ENCODE data around the gene CDKL5. TPM values are rescaled to one million over a fixed set of nuclear protein-coding genes. Genes with fewer than 3 reads are reported as not detected.

Gene CDKL5
- polyA plus RNA-seq, 4 donors: 11.9 to 18.1 (median 14.9) TPM

- no peak for DNase-seq (ENCODE audit: low read depth in 4 of 4, low spot score in 2 of 4)
Measured at GRCh38 chrX:18682979-18683387, 257.6 kb downstream of the CDKL5 start.

GRCh38 chrX:18687856-18688495 lies 262.6 kb downstream of the CDKL5 start:
- DNase-seq (ENCODE audit: low read depth in 4 of 4, low spot score in 2 of 4): no peak

- DNase-seq (ENCODE audit: low read depth in 4 of 4, low spot score in 2 of 4): no peak
Measured at GRCh38 chrX:18691431-18691830, 266.0 kb downstream of the CDKL5 start.

- no peak for DNase-seq (ENCODE audit: low read depth in 4 of 4, low spot score in 2 of 4)
Measured at GRCh38 chrX:18692541-18692940, 267.1 kb downstream of the CDKL5 start.

- no peak for DNase-seq (ENCODE audit: low read depth in 4 of 4, low spot score in 2 of 4)
Measured at GRCh38 chrX:18696653-18697052, 271.2 kb downstream of the CDKL5 start.

GRCh38 chrX:18698737-18699650 lies 273.6 kb downstream of the CDKL5 start:
- DNase-seq (ENCODE audit: low read depth in 4 of 4, low spot score in 2 of 4): no peak

- no peak for DNase-seq (ENCODE audit: low read depth in 4 of 4, low spot score in 2 of 4)
Measured at GRCh38 chrX:18701621-18702361, 276.4 kb downstream of the CDKL5 start.

DNA sequence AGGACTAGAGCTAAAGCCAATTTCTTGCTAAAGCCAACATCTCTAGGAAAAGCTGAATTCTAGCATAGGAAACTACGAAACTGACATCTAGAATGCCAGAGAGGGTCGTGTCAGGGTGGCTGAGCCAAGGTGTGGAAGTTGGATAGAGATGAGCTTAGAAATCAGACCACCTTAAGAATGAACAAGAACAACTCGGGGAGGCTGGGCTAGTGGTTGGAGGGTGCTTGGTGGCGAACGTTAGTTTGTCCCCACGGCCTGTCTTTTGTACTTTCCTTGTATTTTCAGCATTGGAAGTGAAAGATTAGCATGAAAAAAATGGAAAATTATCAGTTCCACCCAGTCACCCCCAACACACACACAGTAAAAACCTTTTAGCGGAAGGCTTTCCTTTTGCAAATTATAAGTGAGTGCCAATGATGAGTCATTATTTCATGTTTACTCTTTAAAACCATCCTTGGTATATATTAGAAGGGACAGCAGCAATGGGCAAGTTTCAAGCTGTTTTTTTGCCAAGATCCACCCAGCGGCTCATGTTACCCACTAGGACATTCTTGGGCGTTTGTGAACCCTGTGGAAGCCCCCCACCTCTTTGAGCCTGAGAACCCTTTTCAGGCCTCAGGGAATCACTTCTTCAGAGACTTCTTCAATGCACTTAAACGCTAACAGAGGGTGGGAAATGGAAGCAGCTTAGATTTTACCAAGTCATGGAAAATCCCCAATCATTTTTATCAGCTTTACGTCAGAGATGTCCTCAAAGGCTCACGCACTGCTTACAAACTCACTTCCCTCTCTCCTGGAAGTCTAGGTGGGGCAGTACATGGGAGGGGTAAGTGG lies 277.2 kb downstream of the CDKL5 start:
- no peak for DNase-seq (ENCODE audit: low read depth in 4 of 4, low spot score in 2 of 4)

Other genes with a start within 250 kb of the CDKL5 start
- gene BEND2, start 204.7 kb upstream of the CDKL5 start, polyA plus RNA-seq (ENCODE audit: insufficient read length in 4 of 4): under 1 TPM; 0.03 to 0.14 (median 0.05) TPM
- gene SCML2, start 70.9 kb upstream of the CDKL5 start, polyA plus RNA-seq (ENCODE audit: insufficient read length in 4 of 4): 10 to 100 TPM in 2 of 4 donors, 1 to 10 TPM in 2; 7.9 to 12.4 (median 10.5) TPM
- under 1 TPM; 0.04 to 0.20 (median 0.13) TPM for gene RS1, start 246.5 kb downstream of the CDKL5 start, polyA plus RNA-seq (ENCODE audit: insufficient read length in 4 of 4)